ENCODE measurements around the gene CKAP5. TPM values are rescaled to one million over a fixed set of nuclear protein-coding genes. Genes with fewer than 3 reads are reported as not detected.

Gene CKAP5
- total RNA-seq, 2 donors from 2014 or later, result 162 to 211 TPM

- Mint-ChIP-seq H3K27me3 (ENCODE audit: insufficient read depth) (no peaks in the 10 kb centered on the region), H3K9me3 (no peaks in the 10 kb centered on the region), H3K36me3 (ENCODE audit: low read depth) (peaks cover 75% of the 10 kb centered on the region), H3K4me1 (no peaks in the 10 kb centered on the region), H3K27ac (no peak overlapping the region), H3K4me3 (no peak overlapping the region)
- H3K9ac ChIP-seq (ENCODE audit: extremely low read depth, low read length, poor library complexity, severe bottlenecking), result no peak overlapping the region
- no peak overlapping the region for H3K4me3 ChIP-seq (ENCODE audit: low read length)
- peaks cover 87% of the 10 kb centered on the region for H3K36me3 ChIP-seq (ENCODE audit: control insufficient read depth, insufficient read depth, low read length)
- H3K27ac ChIP-seq (ENCODE audit: low read depth, low read length), result no peak overlapping the region
- no peaks in the 10 kb centered on the region for H3K9me3 ChIP-seq (ENCODE audit: control insufficient read depth, low read length)
- H3K27me3 ChIP-seq (ENCODE audit: control insufficient read depth, insufficient read depth, low read length, poor library complexity, severe bottlenecking), result no peaks in the 10 kb centered on the region
- H3K4me1 ChIP-seq (ENCODE audit: control insufficient read depth, insufficient read depth, low read length), result no peaks in the 10 kb centered on the region
- TF ChIP-seq CTCF (conservative IDR thresholded peaks at IDR 0.05), result no peak
- no peak for DNase-seq
Measured at GRCh38 chr11:46755962-46756361, 90.1 kb downstream of the CKAP5 start.

GRCh38 chr11:46747150-46747549, 98.9 kb downstream of the CKAP5 start:
- 99 to 100% methylated on average over 5 to 6 of the region's 6 CpGs for WGBS, 2 experiments (ENCODE audit: insufficient coverage in 1 of 2, insufficient read length in 1 of 2)
- H3K4me3 Mint-ChIP-seq, result no peak overlapping the region
- no peak overlapping the region for H3K9ac ChIP-seq (ENCODE audit: extremely low read depth, low read length, poor library complexity, severe bottlenecking)
- H3K9me3 Mint-ChIP-seq, result no peaks in the 10 kb centered on the region
- no peak overlapping the region for H3K4me3 ChIP-seq (ENCODE audit: low read length)
- H3K36me3 ChIP-seq (ENCODE audit: control insufficient read depth, insufficient read depth, low read length), result peaks cover 90% of the 10 kb centered on the region
- H3K27me3 Mint-ChIP-seq (ENCODE audit: insufficient read depth), result no peaks in the 10 kb centered on the region
- H3K27ac ChIP-seq (ENCODE audit: low read depth, low read length), result no peak overlapping the region
- no peak for DNase-seq
- H3K27ac Mint-ChIP-seq, result no peak overlapping the region
- H3K9me3 ChIP-seq (ENCODE audit: control insufficient read depth, low read length), result no peaks in the 10 kb centered on the region
- H3K27me3 ChIP-seq (ENCODE audit: control insufficient read depth, insufficient read depth, low read length, poor library complexity, severe bottlenecking), result no peaks in the 10 kb centered on the region
- TF ChIP-seq CTCF (conservative IDR thresholded peaks at IDR 0.05), result no peak
- H3K4me1 Mint-ChIP-seq, result peaks cover 4% of the 10 kb centered on the region
- peaks cover 78% of the 10 kb centered on the region for H3K36me3 Mint-ChIP-seq (ENCODE audit: low read depth)
- no peaks in the 10 kb centered on the region for H3K4me1 ChIP-seq (ENCODE audit: control insufficient read depth, insufficient read depth, low read length)

GRCh38 chr11:46745995-46746394, 100.1 kb downstream of the CKAP5 start:
- no peaks in the 10 kb centered on the region for H3K9me3 Mint-ChIP-seq
- peaks cover 4% of the 10 kb centered on the region for H3K4me1 Mint-ChIP-seq
- H3K27me3 ChIP-seq (ENCODE audit: control insufficient read depth, insufficient read depth, low read length, poor library complexity, severe bottlenecking), result no peaks in the 10 kb centered on the region
- TF ChIP-seq CTCF (conservative IDR thresholded peaks at IDR 0.05), result no peak
- no peak overlapping the region for H3K27ac Mint-ChIP-seq
- 99% methylated on average over 3 of the region's 3 CpGs; no CpG with 5 or more reads in 1 of the 2 experiments for WGBS, 2 experiments (ENCODE audit: insufficient coverage in 1 of 2, insufficient read length in 1 of 2)
- H3K36me3 ChIP-seq (ENCODE audit: control insufficient read depth, insufficient read depth, low read length), result peaks cover 92% of the 10 kb centered on the region
- no peak overlapping the region for H3K4me3 Mint-ChIP-seq
- no peaks in the 10 kb centered on the region for H3K4me1 ChIP-seq (ENCODE audit: control insufficient read depth, insufficient read depth, low read length)
- H3K27me3 Mint-ChIP-seq (ENCODE audit: insufficient read depth), result no peaks in the 10 kb centered on the region
- no peaks in the 10 kb centered on the region for H3K9me3 ChIP-seq (ENCODE audit: control insufficient read depth, low read length)
- no peak overlapping the region for H3K9ac ChIP-seq (ENCODE audit: extremely low read depth, low read length, poor library complexity, severe bottlenecking)
- no peak overlapping the region for H3K4me3 ChIP-seq (ENCODE audit: low read length)
- H3K27ac ChIP-seq (ENCODE audit: low read depth, low read length), result no peak overlapping the region
- DNase-seq, result no peak
- peaks cover 82% of the 10 kb centered on the region for H3K36me3 Mint-ChIP-seq (ENCODE audit: low read depth)

All from endodermal cell (in vitro differentiated cells).